ENCODE measurements around the gene OR8J1.

DNA sequence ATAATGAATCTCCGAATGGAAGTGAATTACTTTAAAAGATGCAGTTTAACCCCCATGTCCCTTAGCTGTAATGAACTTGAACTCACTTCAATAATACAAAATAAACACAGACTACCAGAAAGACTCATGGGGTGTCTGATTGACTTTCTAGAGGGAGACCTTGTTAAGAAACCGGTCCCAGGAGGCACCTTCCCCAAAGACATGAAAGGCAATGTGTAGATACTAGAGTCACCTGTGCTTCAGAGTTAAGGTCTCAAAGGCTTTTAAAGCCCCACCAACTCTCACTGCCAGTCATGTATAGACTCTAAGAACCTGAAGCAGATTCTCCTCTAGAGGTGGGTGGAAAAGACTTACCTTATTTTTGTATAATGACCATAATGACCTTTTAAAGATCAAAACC lies at the start of gene OR8J1:
- TF ChIP-seq EZH2 (IDR thresholded peaks at IDR 0.05; ENCODE audit: low read depth), result no peak
- TF ChIP-seq, protein P1, sequence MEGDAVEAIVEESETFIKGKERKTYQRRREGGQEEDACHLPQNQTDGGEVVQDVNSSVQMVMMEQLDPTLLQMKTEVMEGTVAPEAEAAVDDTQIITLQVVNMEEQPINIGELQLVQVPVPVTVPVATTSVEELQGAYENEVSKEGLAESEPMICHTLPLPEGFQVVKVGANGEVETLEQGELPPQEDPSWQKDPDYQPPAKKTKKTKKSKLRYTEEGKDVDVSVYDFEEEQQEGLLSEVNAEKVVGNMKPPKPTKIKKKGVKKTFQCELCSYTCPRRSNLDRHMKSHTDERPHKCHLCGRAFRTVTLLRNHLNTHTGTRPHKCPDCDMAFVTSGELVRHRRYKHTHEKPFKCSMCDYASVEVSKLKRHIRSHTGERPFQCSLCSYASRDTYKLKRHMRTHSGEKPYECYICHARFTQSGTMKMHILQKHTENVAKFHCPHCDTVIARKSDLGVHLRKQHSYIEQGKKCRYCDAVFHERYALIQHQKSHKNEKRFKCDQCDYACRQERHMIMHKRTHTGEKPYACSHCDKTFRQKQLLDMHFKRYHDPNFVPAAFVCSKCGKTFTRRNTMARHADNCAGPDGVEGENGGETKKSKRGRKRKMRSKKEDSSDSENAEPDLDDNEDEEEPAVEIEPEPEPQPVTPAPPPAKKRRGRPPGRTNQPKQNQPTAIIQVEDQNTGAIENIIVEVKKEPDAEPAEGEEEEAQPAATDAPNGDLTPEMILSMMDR (conservative IDR thresholded peaks at IDR 0.05), result no peak

Measured in PC-9 (cell line).